ENCODE measurements around the gene SLC13A5. TPM values are rescaled to one million over a fixed set of nuclear protein-coding genes. Genes with fewer than 3 reads are reported as not detected.

The SLC13A5 gene
- total and polyA plus RNA-seq, 9 of the 15 experiments (the other 6 are each of a cell fraction or from before 2014, with no cell fraction given) = 0.04 TPM; not detected in 8

GRCh38 chr17:6683730-6684459 is 29.3 kb downstream of the SLC13A5 start:
- Histone ChIP-seq H3K9me3 (replicated peaks; ENCODE audit: control insufficient read depth, insufficient read depth, low read depth, low read length) (no peaks in the 10 kb centered on the region), H3K27me3 (ENCODE audit: control insufficient read depth in 2 of 2, insufficient read depth in 2 of 2, low read length in 2 of 2) (peaks cover 8 to 35% of the 10 kb centered on the region in 2 experiments; a peak in 4 of 5 replicates), H3K4me3 (no peak overlapping the region), H2AFZ (ENCODE audit: low read depth, low read length) (no peak overlapping the region), H3K36me3 (ENCODE audit: control insufficient read depth, insufficient read depth, low read length) (no peaks in the 10 kb centered on the region), H3K9me1 (ENCODE audit: control insufficient read depth, insufficient read depth, low read length) (no peaks in the 10 kb centered on the region), H4K20me1 (replicated peaks; ENCODE audit: control insufficient read depth, insufficient read depth, low read length) (no peaks in the 10 kb centered on the region), H3K79me2 (ENCODE audit: control insufficient read depth, insufficient read depth, low read length) (no peaks in the 10 kb centered on the region), H3K4me2 (ENCODE audit: insufficient read depth, low read length) (no peak overlapping the region), H3K9ac (ENCODE audit: insufficient read depth in 1 of 2, low read depth in 2 of 2, low read length in 2 of 2) (no peak overlapping the region), H3K4me1 (replicated peaks in 1 of 2; ENCODE audit: control insufficient read depth in 2 of 2, insufficient read depth in 2 of 2, low read length in 2 of 2) (no peaks in the 10 kb centered on the region), H3K27ac (ENCODE audit: extremely low read depth, low read depth, low read length) (no peak overlapping the region)
- CTCF ChIA-PET (ENCODE audit: low intra/inter-chr PET ratio) = no interaction called here
- POLR2A ChIA-PET = no interaction called here
- in situ Hi-C loops (cut with MboI) = no loop called here
- WGBS (ENCODE audit: insufficient coverage, low coverage, missing lambda C conversion rate) = 0% methylated on average over 3 of the region's 3 CpGs
- no peak for DNase-seq (ENCODE audit: extremely low read depth in 1 of 4, low spot score in 3 of 4)
- no peak for ATAC-seq
- BruUV-seq (replicated peaks) = no TSS peak
- FAIRE-seq = no peak
- intact Hi-C loops (cut with micrococcal nuclease) = no loop called here
- no peak for TF ChIP-seq HIVEP1 (CRISPR knock-in tag; IDR thresholded peaks at IDR 0.05)
- no peak for TF ChIP-seq ZBTB49 (CRISPR knock-in tag; IDR thresholded peaks at IDR 0.05; ENCODE audit: borderline replicate concordance)
- TF ChIP-seq ASH1L (IDR thresholded peaks at IDR 0.05; ENCODE audit: borderline replicate concordance, low read depth, partially characterized antibody) = no peak
- TF ChIP-seq CREB1 (IDR thresholded peaks at IDR 0.05) = no peak
- TF ChIP-seq CREB1 (CRISPR knock-in tag; IDR thresholded peaks at IDR 0.05) = no peak
- TF ChIP-seq DLX4 (CRISPR knock-in tag; IDR thresholded peaks at IDR 0.05) = no peak
- TF ChIP-seq BCL6 (CRISPR knock-in tag; IDR thresholded peaks at IDR 0.05) = no peak
- no peak for TF ChIP-seq ZMIZ1 (IDR thresholded peaks at IDR 0.05; ENCODE audit: low read depth in 2 of 2, low read length in 2 of 2)
- no peak for TF ChIP-seq ETS1 (conservative IDR thresholded peaks at IDR 0.05; ENCODE audit: control insufficient read depth, low read depth, low read length)
- no peak for TF ChIP-seq SFPQ (IDR thresholded peaks at IDR 0.05; ENCODE audit: low read depth, low read length)
